Esophagus mucosa (tissue), 1 donor: Measurements from ENCODE around the gene ARHGAP4. TPM values are rescaled to one million over a fixed set of nuclear protein-coding genes. Genes with fewer than 3 reads are reported as not detected.

Source experiments
- ATAC-seq: fragments of 200-7000 bp; cut with Tn5 transposase; one replicate; pipeline ENCODE4 v1.9.1; 2020
- total RNA-seq: library from RNA; stranded (reverse); gene quantifications from one replicate; pipeline ENCODE4 v1.2.4, GENCODE V29; 2023
- donor health status: DM: yes; HTN: yes; CAD: no.

ARHGAP4 gene
- total RNA-seq, 1 donor from 2014 or later = 7.5 TPM

DNA sequence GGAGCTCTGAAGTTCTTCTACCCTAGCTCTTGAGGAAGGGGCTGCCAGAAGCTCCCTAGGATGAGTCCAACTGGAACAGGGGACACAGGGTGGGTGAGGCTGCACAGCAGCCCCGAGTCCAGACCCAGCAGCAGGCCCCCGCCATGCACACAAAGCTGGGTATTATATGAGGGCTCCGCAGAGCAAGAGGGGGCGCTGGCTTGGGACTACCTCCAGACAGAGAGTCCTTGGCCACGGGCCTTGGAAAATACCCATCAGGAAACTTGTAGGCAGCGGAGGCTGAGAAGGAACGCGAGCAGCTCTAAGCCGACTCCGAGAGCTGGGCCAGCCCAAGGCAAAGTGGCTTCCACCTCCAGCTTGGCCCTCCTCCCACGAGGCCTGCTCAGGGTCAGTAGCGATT, 37.5 kb upstream of the ARHGAP4 start:
- ATAC-seq = no peak

DNA sequence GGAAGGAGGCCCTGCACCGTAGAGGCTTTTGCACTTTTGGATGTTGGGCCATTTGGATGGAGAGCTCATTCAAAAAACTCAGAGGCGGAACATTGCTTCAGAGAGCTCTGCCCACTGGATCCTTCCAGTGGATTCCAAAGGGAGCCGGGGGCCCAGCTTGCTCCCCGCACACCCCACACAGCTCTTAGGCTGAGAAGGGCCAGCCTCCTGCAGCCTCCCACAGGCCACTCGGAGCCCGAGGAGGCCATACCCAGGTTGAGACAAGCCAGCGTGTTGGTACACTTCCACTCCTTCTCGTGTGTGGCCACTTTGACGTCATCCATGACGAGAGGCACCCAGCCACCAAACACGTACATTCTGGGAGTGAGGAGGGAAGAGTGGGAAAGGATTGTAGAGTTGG, 35.2 kb upstream of the ARHGAP4 start:
- no peak for ATAC-seq

DNA sequence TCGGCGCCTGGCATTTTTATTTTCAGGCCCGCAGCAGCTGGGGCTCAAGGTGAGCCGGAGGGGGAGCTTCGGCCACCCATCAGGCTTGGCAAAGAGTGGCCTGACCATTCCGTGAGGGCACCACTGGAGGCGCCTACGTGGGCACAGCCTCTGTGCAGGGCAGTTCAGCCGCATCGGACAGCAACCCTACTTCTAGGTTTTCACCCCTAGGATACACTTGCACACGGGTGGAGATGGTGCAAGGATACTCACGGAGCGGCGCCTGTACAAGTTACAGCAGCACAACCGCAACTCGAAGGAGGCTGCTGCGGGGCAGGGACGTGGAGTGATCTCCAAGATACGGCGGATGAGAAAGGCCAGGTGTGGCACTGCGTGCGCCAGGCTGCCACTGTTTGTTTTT, 34.7 kb upstream of the ARHGAP4 start:
- ATAC-seq = no peak

DNA sequence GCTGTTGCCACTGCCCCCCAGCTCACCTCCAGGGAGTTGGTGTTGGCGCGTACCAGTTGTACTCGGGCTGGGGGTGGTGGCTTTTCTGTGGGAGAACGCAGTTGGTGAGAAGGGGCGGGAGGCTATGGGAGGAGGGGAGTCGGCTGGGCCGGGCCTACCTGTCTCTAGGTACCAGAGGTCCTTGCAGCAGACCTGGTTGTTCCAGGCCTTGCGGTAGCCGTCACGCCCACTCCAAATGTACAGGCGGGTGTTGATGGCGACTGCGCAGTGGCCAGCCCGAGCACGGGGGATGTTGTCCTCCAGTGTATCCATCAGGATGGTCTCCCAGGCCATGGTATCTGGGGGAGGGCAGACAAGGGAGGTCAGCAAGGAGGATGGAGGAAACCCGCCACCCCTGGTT, 34.0 kb upstream of the ARHGAP4 start:
- no peak for ATAC-seq

DNA sequence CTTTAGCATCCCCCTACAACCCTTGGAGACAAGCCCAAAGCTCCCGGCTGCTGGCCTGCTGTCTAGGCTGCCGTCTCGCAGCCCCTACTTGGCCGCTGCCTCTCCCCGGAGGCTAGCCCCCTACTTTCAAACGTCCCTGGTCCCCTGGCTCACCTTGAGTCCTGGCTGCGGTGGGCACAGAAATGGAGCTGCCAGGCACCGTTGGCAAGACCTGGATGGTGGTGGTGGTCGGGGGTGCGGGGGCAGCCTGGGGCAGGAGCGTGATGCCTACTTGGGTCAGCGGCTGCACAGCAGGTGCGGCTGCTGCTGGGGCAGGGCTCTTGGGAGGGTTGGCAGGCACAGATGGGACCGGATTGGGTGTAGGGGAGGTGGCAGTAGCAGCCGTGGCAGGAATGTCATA, 33.6 kb upstream of the ARHGAP4 start:
- no peak for ATAC-seq

DNA sequence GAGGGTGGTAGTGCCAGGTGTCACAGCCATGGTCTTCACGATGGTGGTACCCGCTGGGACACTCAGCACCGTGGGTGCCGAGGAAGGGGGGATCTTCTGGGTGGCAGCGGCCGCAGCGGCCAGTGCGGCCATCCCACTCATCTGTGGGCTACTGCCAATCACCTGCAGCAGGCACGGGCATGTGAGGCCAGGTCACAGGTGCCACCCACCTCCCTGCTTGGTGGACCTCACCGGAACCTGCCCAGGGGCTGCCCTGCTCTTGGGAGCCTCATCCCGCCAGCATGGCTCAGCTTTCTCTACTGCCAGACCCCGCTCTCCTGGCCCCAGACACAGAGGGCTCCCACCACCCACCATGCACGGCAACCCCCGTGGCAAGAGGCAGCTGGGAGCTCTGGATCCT, 32.5 kb upstream of the ARHGAP4 start:
- ATAC-seq = no peak

DNA sequence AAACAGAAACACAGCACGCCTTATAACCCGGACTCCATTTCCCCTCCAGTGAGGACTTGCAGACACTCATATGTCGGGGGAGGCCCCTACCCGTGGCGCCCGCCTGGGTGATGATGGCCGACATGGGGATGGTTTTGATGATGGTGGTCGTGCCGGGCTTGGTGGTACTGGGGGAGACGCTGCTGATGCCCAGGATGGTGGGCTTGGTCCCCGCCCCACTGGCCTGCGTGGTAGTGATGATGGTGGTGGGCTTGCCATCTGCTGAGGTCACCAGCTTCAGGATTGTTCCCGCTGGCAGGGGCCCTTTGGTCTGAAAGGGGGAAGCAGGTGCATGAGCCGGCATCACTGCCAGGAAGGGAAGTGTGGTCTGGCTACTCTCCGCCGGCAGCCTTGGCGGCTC, 31.2 kb upstream of the ARHGAP4 start:
- ATAC-seq = no peak

DNA sequence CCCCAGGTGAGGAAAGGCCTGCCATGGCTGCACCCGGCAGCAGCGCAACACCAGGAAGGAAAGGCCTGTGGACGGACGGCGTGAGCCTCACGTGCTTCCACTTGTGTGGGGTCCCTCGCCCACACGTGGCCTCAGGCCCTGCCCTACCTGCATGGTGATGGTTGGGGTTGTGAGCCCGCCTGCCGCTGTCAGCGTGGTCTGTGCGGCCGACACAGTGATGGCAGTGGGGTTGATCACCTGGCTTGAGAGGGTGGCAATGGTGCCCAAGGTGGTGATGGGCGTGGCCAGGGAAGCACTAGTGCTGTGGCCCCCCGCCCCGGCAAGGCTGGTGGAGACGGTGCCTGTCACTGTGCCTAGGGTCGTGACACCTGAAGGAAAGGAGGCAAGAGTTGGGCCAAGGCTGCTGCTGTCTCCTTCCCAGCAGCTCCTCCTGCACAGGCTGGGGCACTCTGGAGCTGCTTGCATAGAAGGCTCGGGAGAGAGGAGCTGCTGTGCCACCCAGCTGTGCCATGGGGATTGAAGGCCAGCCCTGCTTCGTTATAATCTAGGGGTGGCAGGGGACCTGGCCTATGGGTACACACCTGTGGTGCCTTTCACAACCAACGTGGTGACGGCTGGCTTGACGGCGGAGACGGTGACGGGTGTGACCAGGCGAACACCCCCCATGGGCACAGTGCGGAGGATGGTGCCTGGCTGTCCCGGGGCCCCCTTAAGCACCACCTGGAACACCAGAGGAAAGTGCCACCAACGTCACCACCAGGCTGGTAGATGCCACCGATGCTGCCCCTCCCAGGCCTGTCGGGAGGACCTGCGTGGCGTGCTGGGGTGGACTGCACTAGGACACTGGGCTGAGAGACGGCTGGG, 30.2 kb upstream of the ARHGAP4 start:
- ATAC-seq = no peak

DNA sequence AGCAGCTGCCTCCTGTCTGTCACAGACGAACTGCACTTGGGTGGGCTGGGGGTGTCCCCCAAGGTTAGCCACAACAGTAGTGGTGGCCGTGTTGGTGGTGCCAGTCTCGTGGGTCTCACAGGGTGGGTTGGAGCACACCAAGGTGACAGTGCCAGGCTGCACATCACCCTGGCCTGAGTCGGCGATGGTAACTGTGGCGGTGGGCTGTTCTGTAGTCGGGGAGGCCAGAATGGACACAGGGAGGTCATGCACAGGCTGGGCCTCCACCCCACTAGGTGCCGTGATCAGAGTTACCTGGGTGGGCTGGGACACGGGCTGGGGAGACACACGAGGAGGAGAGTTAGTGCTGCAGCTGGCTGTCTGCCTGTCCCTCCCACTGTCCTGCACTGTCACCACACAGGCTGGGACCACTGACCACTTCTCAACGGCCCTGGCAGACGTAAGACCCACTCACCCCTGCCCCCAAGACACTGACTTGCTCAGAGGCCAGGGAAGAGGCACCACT, 29.2 kb upstream of the ARHGAP4 start:
- ATAC-seq = no peak

DNA sequence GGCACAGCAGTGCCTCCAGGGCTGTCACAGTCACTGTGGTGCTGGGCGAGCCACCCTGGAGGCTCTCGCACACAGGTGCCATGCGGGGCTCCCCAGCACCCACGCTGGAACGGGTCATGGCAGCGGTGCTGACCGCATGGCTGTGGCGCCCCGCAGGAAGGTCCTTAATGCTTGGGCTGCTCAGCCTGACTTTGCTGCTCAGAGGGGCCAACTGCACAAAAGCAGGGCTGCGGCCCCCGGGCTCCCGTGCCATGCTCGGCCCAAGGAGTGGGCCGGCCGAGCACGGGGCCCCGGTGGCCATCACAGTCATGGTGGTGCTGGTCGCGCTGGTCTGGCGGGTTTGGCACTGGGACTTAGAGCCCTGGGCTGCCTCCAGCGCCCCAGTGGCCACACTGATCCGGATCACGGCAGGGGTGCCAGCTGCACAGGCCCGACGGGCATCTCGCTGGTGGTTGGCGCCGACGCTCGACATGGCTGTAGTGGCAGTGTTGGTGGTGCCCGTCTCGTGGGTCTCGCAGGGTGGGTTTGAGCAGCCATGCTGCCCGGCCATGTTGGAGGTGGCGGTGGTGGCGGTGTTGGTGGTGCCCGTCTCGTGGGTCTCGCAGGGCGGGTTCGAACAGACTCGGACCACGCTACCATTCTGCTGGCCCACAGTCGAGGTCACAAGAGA, 28.6 kb upstream of the ARHGAP4 start:
- ATAC-seq = no peak

DNA sequence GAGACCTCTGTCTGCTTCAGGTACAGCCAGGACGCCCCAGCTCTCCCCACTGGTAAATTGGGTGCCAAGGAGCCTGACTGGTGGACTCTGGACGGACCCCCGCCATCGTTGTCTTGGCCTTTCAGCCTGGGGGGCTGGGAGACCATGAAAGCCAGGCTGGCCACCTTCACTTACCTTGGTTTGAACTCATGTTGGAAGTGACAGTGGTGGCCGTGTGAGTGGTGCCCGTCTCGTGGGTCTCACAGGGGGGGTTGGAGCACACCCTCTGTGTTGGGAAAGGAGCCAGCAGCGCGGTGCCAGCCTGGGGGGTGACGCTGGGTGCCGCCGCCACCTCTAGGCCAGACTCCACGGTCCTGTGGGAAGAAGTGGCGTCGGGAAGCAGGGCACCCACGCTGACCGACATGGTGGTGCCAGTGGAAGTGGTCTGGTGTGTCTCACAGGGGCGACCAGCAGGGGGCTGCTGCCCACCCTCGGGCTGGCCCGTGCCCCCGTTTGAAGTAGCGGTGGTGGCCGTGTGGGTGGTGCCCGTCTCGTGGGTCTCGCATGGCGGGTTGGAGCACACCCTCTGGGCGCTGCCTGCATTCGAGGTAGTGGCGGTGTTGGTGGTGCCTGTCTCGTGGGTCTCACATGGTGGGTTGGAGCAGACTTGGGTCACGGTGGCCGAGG, 28.0 kb upstream of the ARHGAP4 start:
- no peak for ATAC-seq

DNA sequence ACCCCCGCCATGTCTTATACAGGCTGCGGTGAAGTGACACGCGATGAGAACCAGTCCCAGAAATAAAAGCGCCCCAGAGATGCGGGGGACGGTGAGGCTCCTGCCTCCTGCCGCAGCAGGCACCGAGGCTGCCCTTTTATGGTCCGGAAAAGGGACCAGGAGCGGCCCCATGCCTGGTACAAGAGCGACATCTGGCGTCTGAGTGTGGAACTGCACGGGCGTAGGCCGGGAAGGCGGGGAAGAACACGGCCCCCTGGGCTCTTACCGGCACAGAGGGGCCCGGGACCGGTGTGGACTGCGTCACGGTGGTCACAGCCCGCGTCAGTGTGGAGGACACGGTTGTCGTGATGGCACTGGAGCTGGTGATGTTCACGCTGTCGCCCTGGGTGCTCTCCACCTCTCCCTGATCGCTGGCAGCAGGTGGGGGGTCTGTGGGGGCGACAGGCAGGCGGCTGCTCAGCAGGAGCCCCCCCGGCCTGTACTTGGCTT, 27.3 kb upstream of the ARHGAP4 start:
- ATAC-seq = peak; percentile 78

DNA sequence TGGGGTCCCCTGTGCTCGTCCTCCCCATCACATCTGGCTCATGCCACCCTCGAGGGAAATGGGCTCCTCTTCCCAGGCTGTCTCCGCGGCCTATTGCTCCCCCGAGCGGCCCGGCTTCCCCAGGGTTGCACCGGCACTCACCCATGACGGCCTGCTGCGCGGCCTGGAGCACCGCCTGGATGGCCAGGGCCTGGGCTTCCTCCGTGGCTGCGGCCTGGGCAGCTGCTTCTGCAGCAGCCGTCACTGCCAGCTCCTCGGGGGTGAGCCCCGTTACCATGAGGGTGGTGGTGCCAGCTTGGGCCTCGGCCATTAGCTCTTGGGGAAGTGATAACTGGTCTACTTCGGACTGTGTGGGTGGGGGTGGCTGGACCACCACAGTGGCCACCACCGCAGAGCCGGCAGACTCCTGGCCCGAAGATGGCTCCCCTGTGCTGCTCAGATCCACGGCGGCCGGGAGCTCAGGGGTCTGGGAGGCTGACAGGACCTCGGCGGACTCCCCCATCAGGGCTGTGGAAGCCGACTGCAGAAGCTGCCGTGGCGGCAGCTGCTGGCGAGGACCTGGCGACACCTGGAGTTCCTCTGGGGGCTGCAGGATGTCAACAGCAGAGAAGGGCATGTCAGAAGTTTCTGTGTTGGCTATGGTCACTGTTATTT, 26.4 kb upstream of the ARHGAP4 start:
- ATAC-seq = no peak

DNA sequence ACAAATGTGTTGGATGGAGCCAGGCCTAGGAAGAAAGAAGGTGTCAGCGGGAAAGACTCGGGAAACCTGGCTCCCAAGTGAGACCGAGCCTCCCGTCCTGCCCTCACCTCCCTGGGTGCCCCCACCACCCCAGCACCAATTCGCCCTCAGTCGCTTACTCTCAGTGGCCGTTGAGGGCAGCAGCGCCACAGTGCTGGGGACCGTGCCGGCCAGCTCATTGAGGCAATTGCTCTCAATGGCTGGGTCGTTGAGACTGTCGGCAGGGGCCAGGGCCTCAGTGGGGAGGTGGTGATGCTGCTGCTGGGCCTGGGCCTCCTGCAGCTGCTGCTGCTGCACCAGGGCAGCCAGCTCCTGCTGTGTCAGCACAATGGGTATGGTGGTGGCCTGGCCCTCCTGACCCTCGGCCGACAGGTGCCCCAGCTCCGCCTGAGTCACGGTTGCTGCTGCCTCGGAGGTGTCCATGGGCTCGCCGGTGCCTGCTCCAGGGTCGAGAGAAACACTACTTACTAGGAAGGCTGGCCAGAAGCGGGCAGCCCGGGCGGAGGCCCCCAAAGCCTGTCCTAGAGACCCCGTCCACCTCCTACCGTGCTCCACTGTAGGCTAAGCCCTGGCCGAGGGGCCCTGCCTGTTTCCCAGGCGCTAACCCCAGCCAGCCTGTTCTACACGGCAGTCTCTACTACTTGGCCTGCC, 25.8 kb upstream of the ARHGAP4 start:
- ATAC-seq = no peak

DNA sequence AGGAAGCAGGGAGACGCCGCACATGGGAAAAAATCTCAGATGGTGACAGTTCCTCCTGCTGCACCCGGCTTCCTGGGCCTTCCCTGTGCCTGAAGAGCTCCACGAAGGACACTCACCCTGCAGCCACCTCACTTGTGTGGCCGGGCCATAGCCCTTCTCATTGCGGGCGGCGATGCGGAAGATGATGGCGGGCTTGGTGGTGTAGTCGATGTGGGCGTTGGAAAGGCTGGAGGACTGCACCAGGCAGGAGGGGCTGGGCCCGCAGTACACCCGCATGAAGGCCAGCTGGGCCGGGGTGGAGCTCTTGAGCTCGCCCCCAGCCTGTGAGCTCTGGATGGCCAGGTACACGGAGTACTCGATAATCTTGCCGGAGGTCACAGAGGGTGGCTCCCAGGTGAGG, 24.1 kb upstream of the ARHGAP4 start:
- ATAC-seq = no peak

DNA sequence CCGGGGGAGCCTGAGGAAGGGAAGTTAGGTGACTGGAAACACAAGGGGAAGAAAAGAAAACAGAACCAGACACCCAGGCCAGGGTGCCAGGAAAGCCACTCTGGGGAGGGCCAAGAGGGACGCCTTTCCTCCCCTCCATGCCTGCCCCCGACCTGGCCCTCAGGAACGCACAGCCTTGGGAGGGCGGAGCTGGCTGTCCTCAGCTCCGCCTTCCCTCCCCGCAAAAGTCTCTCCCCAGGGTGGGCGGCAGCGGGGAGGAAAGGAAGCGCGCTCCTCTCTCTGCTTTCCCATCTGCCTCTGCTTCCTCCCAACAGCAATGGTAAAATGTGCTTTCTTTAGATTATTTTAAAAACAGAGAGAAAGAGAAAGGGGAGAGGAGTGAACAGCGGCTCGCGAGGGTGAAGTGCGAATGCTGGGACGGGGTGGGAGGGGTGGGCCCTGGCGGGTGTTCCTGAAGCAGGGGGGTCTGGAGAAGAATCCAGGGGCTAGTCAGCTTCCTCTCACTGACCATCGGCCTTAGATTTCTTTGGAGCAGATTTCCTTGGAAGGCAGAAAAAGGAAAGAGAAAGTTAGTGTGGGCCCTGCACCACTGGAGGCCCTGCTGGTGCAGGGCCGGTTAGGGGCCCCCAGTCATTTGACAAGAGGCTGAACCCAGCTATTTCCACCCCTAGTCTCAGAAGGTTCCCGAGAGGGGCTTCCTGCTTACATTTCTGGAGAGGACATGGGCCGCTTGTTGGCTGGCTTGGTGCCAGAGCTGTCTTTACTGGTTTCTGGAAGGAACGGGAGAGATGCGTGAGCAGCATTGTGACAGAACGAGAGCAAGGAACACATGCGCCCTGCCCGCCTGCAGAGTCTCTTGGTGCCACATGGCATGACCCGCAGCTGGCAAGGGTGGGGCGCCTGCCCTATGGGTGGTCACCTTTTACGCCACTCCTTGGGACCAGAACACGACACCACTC, 23.1 kb upstream of the ARHGAP4 start:
- no peak for ATAC-seq

DNA sequence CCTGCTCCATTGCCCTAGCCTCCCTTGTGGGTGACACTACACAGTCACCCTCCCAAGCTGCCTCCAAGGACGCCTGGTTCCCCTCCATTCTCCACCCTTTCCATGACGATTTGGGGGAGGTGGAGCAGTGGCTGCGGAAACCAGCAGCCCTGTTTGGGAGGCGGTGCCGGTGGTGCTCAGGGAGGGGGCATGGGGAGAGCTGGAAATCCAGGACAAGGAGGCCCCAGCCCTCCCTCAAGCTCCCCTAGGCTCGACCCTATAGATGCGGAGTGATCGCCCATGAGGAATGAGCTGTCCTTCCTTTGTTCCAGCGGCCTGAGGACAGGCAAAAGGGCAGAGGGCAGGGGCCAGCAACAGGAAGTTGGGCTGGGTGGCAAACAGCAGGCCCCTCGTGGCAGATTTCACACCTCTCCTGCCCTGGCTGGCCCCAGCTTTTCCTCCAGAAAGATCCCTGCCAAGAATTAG, 22.0 kb upstream of the ARHGAP4 start:
- no peak for ATAC-seq

DNA sequence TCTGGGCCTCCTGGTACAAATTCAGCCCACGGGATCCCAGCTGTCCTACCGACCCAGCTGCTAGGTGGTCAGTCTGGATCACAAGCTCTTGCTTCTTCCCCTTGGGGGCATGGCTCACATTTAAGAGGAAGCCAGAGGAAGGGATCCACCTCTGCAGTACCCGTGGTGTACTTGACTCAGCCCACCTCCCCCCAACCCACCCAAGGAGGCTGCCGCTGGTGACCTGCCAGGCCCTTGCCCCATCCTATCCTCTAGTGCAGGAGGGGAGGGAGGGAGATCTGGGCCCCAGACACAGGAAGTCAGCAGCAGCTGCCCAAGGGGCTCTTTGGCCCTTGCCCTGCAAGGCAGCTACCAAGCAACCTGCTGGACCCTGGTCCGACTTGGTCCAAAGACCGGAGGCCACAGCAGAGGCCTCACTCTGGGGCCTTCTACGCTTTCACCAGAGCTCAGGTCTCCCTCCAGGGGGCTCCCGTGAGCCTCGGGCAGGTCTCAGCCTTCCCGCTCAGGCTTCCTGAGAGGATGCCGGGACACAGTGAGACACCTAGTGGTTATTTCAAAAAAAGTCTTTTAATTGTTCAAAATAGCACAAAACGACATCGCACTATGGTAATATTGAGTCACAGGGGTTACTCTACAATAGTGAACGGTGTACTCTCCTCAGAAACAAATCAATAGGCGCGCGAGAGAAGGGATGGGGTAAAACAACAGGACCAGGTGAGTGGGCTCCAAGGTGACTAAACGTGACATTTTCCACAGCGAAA, 21.1 kb upstream of the ARHGAP4 start:
- ATAC-seq = peak; percentile 78

DNA sequence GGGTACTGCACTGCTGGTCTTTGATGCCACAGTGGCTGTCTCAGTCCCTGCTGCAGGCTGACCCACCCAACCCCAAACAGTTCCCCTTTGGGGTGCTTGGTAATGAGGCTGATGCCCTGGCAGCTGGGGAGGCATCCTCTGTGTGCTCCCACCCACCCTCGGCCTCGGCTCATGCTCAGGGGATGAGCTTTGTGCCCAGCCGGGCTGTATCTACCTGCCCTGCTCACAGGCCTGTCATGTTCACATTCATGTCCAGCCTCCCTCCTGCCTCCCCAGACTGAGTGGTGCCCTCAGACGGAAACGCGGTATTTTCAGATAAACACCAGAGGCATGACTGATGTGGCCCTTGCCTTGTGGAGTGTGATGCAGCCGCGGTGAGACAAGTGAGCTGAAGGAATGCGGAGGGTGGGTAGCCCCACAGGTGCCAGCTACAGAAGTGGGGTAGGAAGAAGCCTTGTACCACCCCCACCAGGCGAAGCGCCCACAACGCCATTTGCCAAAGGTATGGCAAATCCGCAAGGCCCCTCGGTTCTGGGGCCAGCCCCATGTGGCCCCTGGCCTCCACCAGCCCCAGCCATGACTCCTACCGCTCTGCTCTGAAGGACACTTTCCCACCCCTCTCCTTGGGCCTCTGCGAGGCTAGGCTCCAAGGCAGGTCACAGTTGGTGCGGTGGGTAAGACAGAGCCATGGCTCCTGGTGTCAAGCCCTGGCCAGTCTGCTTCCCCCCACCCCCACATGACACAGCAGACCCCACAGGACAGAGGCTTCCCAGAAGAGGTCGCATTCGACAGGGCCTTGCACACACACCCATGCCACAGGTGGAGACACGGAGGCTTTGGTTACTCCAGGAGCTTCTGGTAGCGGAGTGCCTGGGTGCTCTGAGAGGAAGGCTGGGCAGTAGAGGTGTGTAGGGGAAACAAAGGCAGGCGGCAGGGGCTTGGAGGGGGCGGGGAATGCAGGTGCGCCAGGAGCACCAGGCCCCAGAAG, 20.2 kb upstream of the ARHGAP4 start:
- no peak for ATAC-seq
